Ishikawa (cell line): Measurements from ENCODE around the gene APBA2.

Experiments used
- EGR1 ChIP-seq: IDR thresholded peaks from 2 replicates; pipeline ENCODE4 v1.6.1; 2012
- FOXM1 ChIP-seq: IDR thresholded peaks from 2 replicates; pipeline ENCODE4 v1.6.1; 2012; ENCODE audit warnings: low read depth, borderline replicate concordance
- YY1 ChIP-seq: IDR thresholded peaks from 2 replicates; pipeline ENCODE4 v1.6.1; 2012; ENCODE audit warnings: low read depth

- no peak for TF ChIP-seq FOXM1
- no peak for TF ChIP-seq YY1
- no peak for TF ChIP-seq EGR1
Measured at GRCh38 chr15:29029651-29030195, 143.9 kb downstream of the APBA2 start.
